ENCODE measurements around the gene LMF1. TPM values are rescaled to one million over a fixed set of nuclear protein-coding genes. Genes with fewer than 3 reads are reported as not detected.

The LMF1 gene
- total RNA-seq, 1 donor from 2014 or later = 36.1 TPM

- intact Hi-C loops (cut with micrococcal nuclease) = no loop called here
- no peaks in the 10 kb centered on the region for H3K27me3 Mint-ChIP-seq
- CTCF ChIA-PET = no interaction called here
- ATAC-seq (ENCODE audit: low read depth) (no peak), DNase-seq (no peak)
- H3K36me3 Mint-ChIP-seq (ENCODE audit: low read depth) = peaks cover 2% of the 10 kb centered on the region
- no peak overlapping the region for H3K27ac Mint-ChIP-seq
- H3K9me3 Mint-ChIP-seq = no peaks in the 10 kb centered on the region
- no peak overlapping the region for H3K4me3 Mint-ChIP-seq
- POLR2A ChIA-PET = no interaction called here
- H3K4me1 Mint-ChIP-seq = no peaks in the 10 kb centered on the region
- TF ChIP-seq CTCF (IDR thresholded peaks at IDR 0.05) = no peak
These were observed 122.1 kb downstream of the LMF1 start for GRCh38 chr16:848510-849253.

GRCh38 chr16:847681-848445 is 122.9 kb downstream of the LMF1 start:
- H3K9me3 Mint-ChIP-seq = no peaks in the 10 kb centered on the region
- CTCF ChIA-PET = no interaction called here
- intact Hi-C loops (cut with micrococcal nuclease) = no loop called here
- no peak overlapping the region for H3K27ac Mint-ChIP-seq
- no peak for TF ChIP-seq CTCF (IDR thresholded peaks at IDR 0.05)
- no peak for DNase-seq
- POLR2A ChIA-PET = no interaction called here
- no peaks in the 10 kb centered on the region for H3K27me3 Mint-ChIP-seq
- no peaks in the 10 kb centered on the region for H3K36me3 Mint-ChIP-seq (ENCODE audit: low read depth)
- H3K4me1 Mint-ChIP-seq = no peaks in the 10 kb centered on the region
- no peak overlapping the region for H3K4me3 Mint-ChIP-seq
- no peak for ATAC-seq (ENCODE audit: low read depth)

GRCh38 chr16:847151-847550 is 123.6 kb downstream of the LMF1 start:
- H3K36me3 Mint-ChIP-seq (ENCODE audit: low read depth) = no peaks in the 10 kb centered on the region
- DNase-seq = no peak

GRCh38 chr16:845351-845745 is 125.4 kb downstream of the LMF1 start:
- CTCF ChIA-PET = no interaction called here

More at GRCh38 chr16:847151-847550, 123.6 kb downstream of the LMF1 start:
- Mint-ChIP-seq H3K27ac (no peak overlapping the region), H3K4me3 (no peak overlapping the region), H3K27me3 (no peaks in the 10 kb centered on the region), H3K9me3 (no peaks in the 10 kb centered on the region), H3K4me1 (no peaks in the 10 kb centered on the region)
- no peak for TF ChIP-seq CTCF (IDR thresholded peaks at IDR 0.05)
- ChIA-PET CTCF (no interaction called here), POLR2A (no interaction called here)
- intact Hi-C loops (cut with micrococcal nuclease) = no loop called here
- ATAC-seq (ENCODE audit: low read depth) = no peak

More at GRCh38 chr16:845351-845745, 125.4 kb downstream of the LMF1 start:
- Mint-ChIP-seq H3K9me3 (no peaks in the 10 kb centered on the region), H3K27me3 (no peaks in the 10 kb centered on the region), H3K4me3 (no peak overlapping the region), H3K4me1 (no peaks in the 10 kb centered on the region), H3K36me3 (ENCODE audit: low read depth) (no peaks in the 10 kb centered on the region), H3K27ac (no peak overlapping the region)
- no peak for DNase-seq
- POLR2A ChIA-PET = no interaction called here
- no peak for TF ChIP-seq CTCF (IDR thresholded peaks at IDR 0.05)
- ATAC-seq (ENCODE audit: low read depth) = no peak
- intact Hi-C loops (cut with micrococcal nuclease) = no loop called here
